Stimulated activated CD4-positive, alpha-beta T cell treated with anti-CD3 and anti-CD28 coated beads, Interleukin-2, amount 100 ng/mL, for 4 hours (primary cell): ENCODE measurements around the gene NISCH.
A peak's percentile ranks its signal among the peaks of the same experiment; 100 is the strongest.

Experiments used
- DNase-seq: peaks from one replicate; pipeline ENCODE4 v3.0.0-alpha.2; 2020; ENCODE audit warnings: low read depth

Gene NISCH

DNA sequence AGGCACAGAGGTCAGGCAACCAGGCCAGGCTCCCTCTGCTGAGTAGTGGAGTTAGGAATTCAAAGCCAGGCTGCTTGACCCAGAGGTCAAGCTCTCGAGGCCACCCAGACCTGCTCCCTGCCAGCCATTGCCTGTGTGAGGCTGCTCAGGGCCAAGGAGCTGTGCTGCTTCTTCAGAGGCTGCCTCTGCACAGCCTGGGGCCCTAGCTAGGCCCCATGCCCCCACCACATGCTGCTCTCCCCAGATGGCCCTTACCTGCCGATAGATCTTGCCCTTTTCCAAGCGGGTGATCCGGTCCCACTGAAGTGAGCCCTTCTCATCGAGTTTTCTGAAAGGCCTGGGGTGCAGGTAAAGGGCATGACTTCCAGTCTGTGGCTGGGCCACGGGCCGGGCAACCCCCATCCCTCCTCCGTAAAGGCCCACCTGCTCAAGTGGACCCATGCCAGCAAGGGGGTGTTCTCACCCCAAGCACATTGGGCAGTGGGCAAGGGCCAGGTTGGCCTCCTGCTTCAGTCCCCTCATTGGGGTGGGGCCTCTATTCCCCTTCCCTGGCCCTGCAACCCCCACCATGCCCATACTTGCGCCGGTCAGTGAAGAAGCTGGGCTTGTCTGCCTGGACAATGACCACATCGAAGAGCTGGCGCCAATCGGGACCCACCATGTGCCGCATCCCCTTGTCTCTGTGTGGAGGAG lies 71.8 kb downstream of the NISCH start:
- no peak for DNase-seq

DNA sequence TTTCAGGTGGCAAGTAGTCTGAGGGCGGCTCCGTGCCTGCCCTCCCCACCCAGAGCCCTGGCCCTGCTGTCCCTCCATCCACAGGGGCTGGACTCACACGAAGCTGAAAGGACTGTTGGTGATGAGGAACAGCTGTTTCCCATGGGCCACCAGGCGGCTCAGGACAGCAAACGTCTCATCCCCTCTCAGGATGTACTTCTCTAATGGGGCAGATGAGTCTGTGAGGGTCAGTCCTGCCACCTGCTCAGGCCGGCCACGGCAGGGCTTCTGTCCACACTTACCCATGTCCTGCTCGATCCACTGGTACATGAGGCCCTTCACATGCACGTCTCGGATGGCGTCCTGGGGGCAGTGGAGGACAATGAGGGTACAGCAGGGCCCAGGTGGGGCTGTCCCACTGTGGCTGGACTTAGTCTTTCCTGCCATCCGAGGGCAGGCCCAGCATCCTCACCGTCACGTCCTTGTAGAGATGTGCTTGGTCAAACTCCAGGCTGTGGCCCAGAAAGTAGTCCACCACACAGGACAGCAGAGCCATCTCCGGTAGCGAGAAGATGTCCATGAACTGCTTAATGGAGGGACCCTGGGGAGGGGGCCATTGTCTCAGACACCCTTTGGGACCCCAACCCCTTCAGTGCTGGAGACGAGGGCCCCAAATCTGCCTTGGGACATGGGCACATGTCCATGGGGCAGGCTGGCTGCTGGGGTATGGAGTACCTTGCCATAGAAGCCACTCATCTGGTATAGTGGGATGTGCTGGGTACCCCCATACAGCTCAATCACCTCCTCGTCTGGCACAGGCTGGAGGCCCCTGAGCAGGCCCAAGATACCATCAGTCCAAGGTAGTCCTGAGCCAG lies 72.6 kb downstream of the NISCH start:
- DNase-seq = no peak

DNA sequence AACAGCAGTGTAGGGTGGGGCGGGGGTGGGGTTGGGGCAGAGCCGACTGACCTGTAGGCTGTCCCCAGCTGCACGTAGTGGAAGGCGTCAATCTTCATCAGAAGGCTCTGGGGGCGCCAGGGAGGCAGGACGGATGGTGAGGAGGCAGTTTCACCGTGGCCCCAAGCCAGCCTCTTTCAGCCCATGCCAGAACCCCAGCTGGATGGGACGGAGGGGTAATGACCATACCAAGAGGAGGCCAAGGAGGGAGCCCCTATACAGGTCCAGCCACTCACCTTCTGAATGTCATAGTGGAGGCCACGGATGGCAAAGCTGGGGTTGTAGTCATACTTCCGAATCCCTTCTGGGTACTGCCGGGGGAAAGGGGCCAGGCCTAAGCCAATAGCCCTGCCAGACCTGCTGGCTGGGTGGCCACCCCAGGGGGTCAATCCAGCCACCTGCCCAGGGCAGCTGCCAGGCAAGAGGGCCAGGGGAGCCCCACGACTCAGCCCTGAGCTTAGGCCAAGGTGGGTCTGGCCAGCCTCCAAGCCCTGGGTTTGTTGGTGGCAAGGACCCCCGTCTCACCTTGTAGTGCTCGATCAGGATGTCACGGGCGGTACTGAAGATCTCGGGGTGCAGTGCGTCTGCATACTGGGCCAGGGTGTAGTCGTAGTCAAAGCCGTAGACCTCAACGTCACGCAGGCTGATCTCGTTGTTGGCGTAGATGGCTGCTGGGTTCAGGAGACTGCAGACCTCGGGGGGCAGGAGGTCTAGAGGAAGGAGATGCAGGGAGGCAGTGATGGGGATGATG lies 73.4 kb downstream of the NISCH start:
- no peak for DNase-seq

DNA sequence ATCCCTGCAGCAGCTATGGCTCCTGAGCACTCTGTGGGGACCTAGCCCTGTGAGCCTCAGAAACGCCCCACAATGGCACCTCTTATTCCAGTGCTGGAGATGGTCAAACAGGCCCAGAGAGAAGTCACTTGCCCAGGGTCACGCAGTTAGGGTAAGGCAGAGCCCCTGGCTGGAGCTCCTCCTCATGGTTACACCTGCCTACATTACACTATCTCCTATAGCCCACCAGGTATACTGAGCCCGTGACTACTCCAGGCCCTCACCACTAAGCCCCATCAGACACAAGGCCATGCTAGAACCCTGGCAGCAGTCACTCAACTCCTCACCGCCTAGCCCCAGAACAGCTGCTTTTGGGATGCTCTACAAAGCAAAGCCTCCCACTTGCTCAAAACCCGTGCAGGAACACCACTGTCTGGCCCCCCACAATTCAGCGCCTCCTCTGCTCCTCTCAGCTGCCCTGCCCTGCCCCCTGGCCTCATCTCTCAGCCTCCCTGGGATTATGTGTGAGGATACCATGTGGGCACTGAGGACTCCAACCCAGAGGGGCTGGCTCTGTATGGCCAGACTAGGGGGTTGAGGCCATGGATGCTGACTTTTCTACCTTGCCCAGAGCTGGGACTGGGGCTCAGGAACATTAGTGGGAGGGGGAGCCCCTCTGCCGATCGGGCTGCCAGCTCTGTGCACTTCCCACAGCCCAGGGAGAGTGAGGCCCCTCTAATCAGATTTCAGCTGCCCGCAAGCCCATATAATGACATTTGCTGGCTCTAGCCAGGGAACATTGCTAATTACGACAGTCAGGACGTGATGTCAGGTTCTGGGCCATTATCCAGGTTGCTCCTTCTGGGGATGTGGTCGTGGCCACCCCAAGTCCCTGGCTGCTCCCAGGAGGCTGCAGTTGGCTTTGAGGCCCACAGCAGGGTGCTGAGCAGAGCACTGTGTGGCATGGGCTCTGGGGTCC lies 74.3 kb downstream of the NISCH start:
- no peak for DNase-seq

DNA sequence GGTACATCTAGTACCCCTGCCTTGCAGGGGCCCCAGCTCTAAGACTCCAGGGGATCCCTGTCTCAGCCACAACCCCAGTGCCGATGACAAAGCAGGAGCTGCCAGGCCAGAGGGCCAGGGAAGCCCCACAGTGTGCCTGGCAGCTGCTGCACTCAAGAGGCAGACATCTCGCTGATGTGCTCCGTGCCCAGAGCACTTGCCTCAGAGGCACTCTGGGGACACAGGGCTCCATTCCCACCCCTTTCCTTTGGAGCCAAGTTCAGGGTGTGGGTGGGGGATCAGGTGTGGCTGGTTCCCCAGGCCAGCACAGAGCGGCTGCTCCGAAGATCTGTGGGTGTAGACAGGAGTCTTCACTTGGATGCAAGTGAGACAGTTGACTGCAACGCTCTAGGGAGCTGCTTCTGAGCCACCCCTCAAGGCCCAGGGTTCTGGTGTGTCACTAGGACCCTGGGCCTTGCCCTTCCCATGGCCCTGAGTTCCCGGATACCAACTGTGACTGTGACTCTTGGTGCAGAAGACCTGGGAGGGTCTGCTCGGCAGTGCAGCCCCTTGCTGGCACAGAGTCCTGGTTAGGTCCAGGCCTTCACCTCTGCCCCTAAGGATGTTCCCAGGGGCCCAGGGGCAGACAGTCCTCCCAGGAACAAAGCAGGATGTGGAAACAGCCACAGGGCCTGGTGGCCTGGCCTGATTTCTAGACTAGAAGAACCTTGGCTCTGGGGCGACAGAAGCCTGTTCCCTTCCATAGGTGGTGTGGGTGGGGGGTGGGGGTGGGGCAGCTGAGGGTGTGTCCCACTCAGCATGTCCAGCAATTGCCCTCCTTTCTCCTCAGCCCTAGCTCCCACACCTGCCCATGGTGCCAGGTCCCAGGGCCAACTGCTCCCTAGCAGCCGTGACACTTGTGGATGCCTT lies 75.8 kb downstream of the NISCH start:
- DNase-seq = no peak

DNA sequence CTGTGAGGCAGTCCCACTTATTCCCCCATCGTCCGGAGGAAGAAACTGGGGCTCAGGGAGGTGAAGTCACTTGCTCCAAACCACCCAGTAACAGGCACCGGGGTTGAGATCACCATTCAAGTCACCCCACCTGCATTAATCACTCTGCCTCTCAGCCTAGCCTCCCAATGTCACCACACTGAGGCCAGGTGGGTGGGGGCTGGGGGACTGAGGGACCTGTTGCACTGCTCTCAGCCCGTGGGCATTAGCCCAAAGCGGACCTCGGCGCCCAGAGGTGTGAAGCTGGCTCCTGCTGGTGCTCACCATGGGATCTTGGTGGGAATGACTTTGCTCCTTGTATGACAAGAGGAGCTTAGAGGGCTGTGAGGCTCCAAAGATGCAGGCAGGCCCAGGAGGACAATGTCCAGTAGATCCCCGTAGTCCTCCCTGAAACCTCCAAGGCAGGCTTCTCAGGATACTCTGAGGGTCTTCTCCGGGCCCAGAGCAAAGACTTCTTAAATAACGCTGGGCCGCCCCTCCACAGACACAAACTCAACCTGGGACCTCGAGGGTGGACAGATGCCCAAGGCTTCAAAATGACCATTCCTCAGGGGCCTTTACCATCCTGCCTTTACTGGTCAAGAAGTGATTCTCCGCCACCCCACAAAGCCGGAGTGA lies 76.6 kb downstream of the NISCH start:
- no peak for DNase-seq

DNA sequence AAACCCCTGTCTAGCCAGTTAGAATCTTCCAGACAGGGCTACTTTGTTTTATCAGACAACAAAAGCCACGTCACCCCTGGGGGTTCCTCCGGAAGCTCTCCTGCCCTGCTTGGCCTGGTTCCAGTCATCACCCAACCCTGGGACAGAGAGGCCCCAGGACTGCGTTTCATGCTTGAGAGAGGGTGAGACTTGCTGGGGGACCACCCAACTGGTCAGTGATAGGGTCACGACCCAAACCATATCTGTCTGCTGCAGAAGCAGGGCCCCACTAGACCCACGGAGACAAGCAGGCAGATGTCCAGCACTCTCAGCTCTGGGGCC lies 77.1 kb downstream of the NISCH start:
- DNase-seq = no peak

DNA sequence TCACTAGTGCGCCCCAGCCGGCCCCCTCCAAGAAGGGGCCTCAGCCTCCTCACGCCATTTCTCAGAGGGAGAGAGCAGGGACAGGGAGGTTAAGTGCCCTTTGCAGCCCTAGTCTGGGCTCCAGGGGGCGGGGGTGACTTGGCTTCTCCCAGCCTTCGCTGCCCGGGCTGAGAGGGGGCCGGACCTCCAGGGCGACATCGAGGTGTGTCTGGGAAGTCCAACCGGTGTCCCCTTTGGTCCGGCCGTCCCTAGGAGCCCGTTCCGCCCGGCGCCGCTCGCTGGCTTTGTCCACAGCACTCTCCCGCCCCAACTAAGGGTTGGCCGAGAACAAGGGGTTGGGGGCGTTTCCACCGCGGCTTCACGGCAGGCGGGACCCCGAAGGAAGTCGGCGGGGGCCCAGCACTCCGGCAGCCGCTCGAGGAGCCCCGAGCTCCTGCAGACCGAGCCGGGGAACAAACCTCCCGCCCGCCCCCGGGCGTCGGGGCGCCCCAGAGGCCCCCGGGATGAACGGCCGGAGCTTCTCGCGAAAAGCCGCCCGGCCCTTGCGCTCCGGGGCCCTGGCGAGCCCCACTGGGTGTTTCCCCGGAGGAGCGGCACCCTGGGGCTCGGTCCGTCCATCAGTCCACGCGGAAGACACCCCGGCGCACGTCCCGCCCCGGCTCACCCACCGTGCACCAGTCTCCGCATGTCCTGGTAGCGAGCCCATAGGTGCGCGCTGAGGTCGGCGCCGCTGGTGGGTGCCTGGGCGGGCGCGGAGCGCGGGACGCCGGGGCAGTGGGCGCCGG lies 77.6 kb downstream of the NISCH start:
- DNase-seq = no peak

DNA sequence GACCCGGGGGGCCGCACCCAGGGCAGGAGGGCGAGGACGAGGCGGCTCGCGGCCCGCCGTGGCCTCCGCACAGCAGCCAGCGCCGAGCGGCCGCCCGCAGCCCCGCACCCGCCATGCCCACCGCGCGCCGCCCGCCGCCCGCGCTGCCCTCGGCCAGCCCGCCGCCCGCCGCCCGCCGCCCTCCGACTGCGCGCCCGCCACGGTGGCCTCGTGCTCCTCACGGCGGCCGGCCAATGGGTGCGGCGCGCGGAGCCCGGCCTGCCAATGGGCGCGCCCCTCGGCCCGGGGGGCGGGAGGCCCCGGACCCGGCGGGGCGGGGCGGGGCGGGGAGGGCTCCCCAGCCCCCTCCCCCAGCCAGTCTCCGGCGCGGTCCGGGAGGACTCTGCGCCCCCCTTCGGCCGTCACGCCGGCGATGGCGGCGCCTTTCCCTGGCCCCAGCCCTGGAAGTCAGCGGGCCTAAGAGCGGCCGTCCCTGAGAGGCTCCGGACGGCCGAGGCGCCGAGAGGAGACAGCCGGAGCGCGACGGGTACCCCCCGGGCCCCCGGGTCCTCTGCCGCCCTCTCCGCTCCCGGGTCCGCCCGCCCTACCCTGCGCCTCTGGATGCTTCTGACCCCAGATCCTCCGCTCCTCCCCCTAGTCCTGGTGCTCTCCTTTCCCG lies 78.3 kb downstream of the NISCH start, which contains the start of gene NT5DC2:
TSS of gene NT5DC2 (minus strand) at position 235 of the 658 bp plus-strand sequence. CDS start at position 115, 120 bp downstream.
- DNase-seq = peak; percentile 31

DNA sequence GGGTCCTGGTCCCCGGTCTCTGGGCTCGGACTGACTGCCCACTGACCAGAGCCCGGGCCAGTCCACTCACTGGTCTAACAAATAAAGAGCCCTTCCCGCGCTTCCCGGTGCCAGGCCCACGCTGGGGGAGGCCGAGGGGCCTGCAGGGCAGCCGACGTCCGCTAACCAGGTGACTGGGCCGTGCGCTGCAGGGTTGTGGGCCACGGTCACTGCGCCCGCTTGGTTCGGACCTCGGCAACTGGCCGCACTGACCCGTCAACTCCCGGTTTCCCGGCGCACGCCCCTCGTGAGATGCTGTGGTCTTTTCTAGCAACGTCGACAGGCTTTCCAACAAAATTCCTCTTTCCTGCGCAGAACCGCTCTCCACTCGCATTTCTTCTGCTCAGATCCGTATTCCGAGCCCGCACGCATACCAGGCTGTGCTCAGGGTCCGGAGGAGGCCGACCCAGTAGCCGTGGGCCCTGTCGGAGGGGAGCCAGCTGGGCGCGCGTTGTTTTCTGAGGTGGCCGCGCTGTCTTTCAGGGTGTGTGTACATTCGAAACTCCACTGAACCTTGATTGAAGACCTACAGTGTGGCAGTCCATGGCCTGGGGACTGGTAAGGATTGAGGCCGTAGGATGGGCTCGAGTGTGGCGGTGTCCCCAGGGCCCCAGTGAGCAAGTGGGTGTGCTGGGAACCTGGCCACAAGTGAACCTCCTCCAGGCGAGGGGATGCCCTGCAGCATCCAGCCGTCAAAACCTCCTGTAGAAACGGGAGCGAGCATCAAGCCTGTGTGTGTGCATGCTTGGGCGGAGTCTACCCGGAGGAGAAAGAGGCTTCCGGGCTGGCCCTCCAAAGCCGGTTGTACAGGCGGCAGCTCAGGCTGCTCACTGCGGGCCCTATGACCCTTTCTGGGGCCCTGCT lies 79.1 kb downstream of the NISCH start:
- no peak for DNase-seq

DNA sequence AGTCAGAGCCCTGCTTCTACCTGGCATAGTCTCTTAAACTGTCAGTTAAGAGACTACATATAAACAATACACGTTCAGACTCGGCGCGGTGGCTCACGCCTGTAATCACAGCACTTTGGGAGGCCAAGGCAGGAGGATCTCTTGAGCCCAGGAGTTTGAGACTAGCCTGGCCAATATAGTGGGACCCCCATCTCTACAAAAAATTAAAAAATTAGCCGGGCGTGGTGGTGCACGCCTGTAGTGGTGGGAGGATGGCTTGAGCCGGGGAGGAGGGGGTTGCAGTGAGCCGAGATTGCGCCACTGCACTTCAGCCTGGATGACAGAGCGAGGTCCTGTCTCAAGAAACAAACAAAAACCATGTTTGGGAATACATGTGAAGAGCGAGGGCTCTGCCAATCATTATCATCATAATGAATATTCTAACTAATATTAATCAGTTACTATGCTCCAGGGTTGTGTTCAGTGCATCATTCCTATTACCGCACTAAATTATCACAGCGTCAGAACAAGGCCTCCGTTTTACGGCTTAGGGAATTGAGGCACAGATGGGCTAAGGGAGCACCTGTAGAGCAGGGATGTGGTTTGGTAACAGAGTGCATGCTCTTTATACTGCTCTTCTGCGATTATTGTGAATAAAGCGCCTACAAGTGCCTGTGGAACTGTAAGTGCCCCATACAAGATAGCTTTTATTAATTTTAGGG lies 80.2 kb downstream of the NISCH start:
- DNase-seq = no peak

DNA sequence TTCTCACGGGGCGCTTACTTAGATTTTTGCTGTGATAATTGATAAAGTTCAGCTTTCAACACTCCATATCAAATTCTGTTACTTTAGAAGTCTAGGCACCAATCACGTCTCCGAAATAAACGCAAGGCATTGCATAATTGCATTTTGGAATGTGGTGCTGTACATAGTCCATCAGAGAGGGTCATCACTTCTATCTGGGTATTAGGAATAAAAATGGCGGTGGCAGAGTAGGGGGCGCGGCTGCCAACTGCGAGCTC lies 80.6 kb downstream of the NISCH start:
- no peak for DNase-seq

DNA sequence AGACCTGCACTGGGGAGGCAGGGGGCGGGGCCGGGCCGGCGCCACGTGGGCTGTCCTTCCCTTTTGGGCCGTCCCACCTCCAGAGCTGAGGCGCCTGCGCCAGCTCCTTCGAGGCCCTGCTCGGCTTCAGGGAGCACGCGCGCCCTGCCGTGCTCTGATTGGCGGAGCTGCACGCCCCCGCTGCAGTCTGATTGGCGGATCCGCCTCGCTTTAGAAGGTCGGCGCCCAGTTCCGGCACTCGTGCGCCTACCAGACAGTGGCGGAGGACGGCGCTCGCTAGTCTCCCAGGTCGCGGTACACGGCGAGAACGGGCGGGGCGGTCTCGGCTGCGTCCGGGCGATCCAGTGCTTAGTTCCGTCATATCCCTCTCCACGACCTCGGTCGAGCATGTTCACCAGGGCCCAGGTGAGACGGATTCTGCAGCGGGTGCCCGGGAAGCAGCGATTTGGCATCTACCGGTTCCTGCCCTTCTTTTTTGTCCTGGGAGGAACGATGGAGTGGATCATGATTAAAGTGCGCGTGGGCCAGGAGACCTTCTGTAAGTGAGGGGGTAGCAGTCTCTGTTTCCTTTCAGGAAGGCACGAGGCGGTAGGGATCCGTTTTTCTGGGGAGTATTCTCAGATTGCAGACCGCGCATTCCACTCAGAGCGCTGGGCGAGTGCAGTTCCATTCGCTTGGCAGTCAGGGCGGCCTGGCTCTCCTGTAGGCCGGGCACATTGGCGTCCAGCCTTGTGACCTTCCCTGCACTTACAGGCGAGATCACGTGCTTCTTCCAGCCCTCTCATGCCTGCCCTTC lies 81.2 kb downstream of the NISCH start, which contains the start of gene UQCC5:
TSS of gene UQCC5 (plus strand) at position 237 of the 796 bp plus-strand sequence. CDS start at position 388, 151 bp downstream.
- peak; percentile 97 for DNase-seq

DNA sequence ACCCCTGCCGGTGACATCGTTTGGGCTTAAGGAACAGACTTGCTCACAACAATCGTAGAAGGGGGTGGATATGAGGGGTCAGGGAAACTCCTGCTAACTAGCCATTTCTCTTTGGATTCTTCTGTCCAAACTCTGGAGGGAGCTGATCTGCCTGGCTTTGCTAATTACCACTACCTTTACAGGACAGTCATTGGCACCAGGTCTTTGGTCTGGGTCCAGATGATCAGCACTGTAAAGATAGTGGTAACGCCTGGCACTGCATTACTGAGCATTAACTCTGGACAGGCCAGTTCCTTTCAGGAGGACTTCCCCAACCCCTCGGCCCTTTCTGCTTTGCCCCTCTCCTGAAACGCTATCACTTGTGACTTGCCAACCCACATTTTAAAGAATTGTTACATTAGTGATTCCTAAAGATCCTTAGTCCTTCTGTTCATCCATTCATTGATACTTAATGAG lies 81.8 kb downstream of the NISCH start:
- no peak for DNase-seq

DNA sequence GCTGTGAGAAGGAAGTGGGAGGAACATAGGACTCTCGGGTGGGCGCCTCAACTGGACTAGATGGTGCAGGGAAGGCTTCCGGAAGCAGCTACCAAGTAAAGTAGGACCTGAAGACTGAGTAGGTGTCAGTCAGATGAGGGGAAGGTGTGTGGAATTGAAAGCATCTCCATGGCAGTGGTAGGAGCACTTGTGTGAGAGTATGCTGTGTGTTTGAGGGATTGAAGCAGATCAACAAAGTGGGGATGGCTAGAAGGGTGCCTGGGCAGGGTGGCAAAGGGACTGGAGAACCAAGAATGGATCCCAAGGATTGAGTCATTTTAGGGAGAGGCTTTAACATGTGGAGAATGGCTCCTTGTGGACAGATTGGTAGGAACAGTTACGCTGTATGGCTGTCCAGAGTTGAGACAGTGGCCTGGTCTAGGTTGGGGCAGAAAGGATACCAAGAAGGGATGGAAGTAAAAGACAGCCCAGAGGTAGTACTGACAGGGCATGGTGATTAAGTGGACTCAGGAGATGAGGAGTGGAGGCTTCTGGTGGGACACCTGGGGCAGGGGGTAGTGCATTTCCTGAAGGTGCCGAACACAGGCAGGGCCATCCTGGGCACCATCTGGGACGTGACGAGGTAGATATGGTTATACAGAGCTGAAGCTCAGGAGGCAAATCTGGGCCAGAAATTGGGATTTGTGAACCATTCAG lies 82.5 kb downstream of the NISCH start:
- no peak for DNase-seq
